H9 (cell line): ENCODE data around the gene TSHZ1. TPM values are rescaled to one million over a fixed set of nuclear protein-coding genes. Genes with fewer than 3 reads are reported as not detected.

Experiments
- DNase-seq: peaks from one replicate; pipeline ENCODE4 v3.0.0-alpha.2; 2017
- H2AFZ ChIP-seq: one replicate; pipeline ENCODE4 v1.6.1; 2013; ENCODE audit warnings: mild to moderate bottlenecking, low read length, control low read depth, moderate library complexity
- H2AK5ac ChIP-seq: 2 replicates; pipeline ENCODE4 v1.6.1; 2013; ENCODE audit warnings: low read length, control low read depth, mixed read lengths; ENCODE audit not compliant: insufficient read length
- H2BK120ac ChIP-seq: one replicate; pipeline ENCODE4 v1.6.1; 2013; ENCODE audit warnings: low read depth, mild to moderate bottlenecking, low read length, control low read depth, inconsistent platforms; ENCODE audit not compliant: poor library complexity, severe bottlenecking
- H2BK12ac ChIP-seq: 2 replicates; pipeline ENCODE4 v1.6.1; 2013; ENCODE audit warnings: low read length, control low read depth, mixed read lengths, low read depth; ENCODE audit not compliant: insufficient read length
- H2BK15ac ChIP-seq: 2 replicates; pipeline ENCODE4 v1.6.1; 2013; ENCODE audit warnings: low read depth, low read length, control low read depth
- H2BK20ac ChIP-seq: one replicate; pipeline ENCODE4 v1.6.1; 2013; ENCODE audit warnings: low read depth, mild to moderate bottlenecking, low read length, control low read depth, inconsistent platforms; ENCODE audit not compliant: poor library complexity, severe bottlenecking
- H2BK5ac ChIP-seq: 2 replicates; pipeline ENCODE4 v1.6.1; 2013; ENCODE audit warnings: low read length, control low read depth, mixed read lengths; ENCODE audit not compliant: insufficient read length
- H3K14ac ChIP-seq: 2 replicates; pipeline ENCODE4 v1.6.1; 2013; ENCODE audit warnings: low read length, control low read depth; ENCODE audit not compliant: insufficient read depth
- H3K18ac ChIP-seq: 2 replicates; pipeline ENCODE4 v1.6.1; 2013; ENCODE audit warnings: low read depth, mild to moderate bottlenecking, mixed read lengths, low read length, control low read depth; ENCODE audit not compliant: insufficient read length
- H3K23ac ChIP-seq: 2 replicates; pipeline ENCODE4 v1.6.1; 2013; ENCODE audit warnings: low read length, control low read depth, mixed read lengths, low read depth; ENCODE audit not compliant: insufficient read length
- H3K23me2 ChIP-seq: 2 replicates; pipeline ENCODE4 v1.6.1; 2013; ENCODE audit warnings: low read depth, mild to moderate bottlenecking, mixed read lengths, low read length, control low read depth; ENCODE audit not compliant: insufficient read length, poor library complexity, severe bottlenecking
- H3K27ac ChIP-seq: 2 replicates; pipeline ENCODE4 v1.5.1; 2013; ENCODE audit warnings: low read length, control low read depth, mixed read lengths, low read depth; ENCODE audit not compliant: insufficient read length
- H3K27me3 ChIP-seq: 2 replicates; pipeline ENCODE4 v1.6.1; 2013; ENCODE audit warnings: low read length, control low read depth, inconsistent platforms; ENCODE audit not compliant: insufficient read depth
- H3K4ac ChIP-seq: 2 replicates; pipeline ENCODE4 v1.6.1; 2013; ENCODE audit warnings: low read depth, mild to moderate bottlenecking, control low read depth, inconsistent platforms, low read length, moderate library complexity
- H3K4me1 ChIP-seq: 2 replicates; pipeline ENCODE4 v1.6.1; 2013; ENCODE audit warnings: low read length, control low read depth, inconsistent platforms; ENCODE audit not compliant: insufficient read depth
- H3K4me2 ChIP-seq: 2 replicates; pipeline ENCODE4 v1.6.1; 2013; ENCODE audit warnings: low read length, control low read depth, mixed read lengths; ENCODE audit not compliant: insufficient read length, insufficient read depth
- H3K56ac ChIP-seq: 2 replicates; pipeline ENCODE4 v1.6.1; 2013; ENCODE audit warnings: low read depth, mild to moderate bottlenecking, mixed read lengths, low read length, control low read depth; ENCODE audit not compliant: insufficient read length
- H3K79me1 ChIP-seq: 2 replicates; pipeline ENCODE4 v1.6.1; 2013; ENCODE audit warnings: low read depth, mild to moderate bottlenecking, moderate library complexity, low read length, control low read depth, inconsistent platforms; ENCODE audit not compliant: insufficient read depth, poor library complexity, severe bottlenecking
- H3K79me2 ChIP-seq: 2 replicates; pipeline ENCODE4 v1.6.1; 2013; ENCODE audit warnings: low read length, control low read depth, inconsistent platforms; ENCODE audit not compliant: insufficient read depth
- H3K9ac ChIP-seq: 2 replicates; pipeline ENCODE4 v1.6.1; 2013; ENCODE audit warnings: low read length, control low read depth, mixed read lengths; ENCODE audit not compliant: insufficient read length; ENCODE audit errors: extremely low read depth
- H3K9me3 ChIP-seq: one replicate; pipeline ENCODE4 v1.6.1; 2013; ENCODE audit warnings: low read depth, low read length, inconsistent platforms; ENCODE audit not compliant: control insufficient read depth
- H3T11ph ChIP-seq: one replicate; pipeline ENCODE4 v1.6.1; 2013; ENCODE audit warnings: mild to moderate bottlenecking, low read length, control low read depth, inconsistent platforms
- H4K20me1 ChIP-seq: one replicate; pipeline ENCODE4 v1.6.1; 2013; ENCODE audit not compliant: control insufficient read depth, insufficient read length, insufficient read depth
- H4K5ac ChIP-seq: 2 replicates; pipeline ENCODE4 v1.6.1; 2013; ENCODE audit warnings: low read depth, mild to moderate bottlenecking, mixed read lengths, low read length, control low read depth; ENCODE audit not compliant: insufficient read length
- H4K8ac ChIP-seq: replicated peaks from 2 replicates; pipeline ENCODE4 v1.6.1; 2013; ENCODE audit warnings: low read length, control low read depth, mixed read lengths, low read depth; ENCODE audit not compliant: insufficient read length
- H4K91ac ChIP-seq: 2 replicates; pipeline ENCODE4 v1.6.1; 2013; ENCODE audit warnings: low read depth, mild to moderate bottlenecking, moderate library complexity, mixed read lengths, low read length, control low read depth; ENCODE audit not compliant: insufficient read length
- H3K27ac Mint-ChIP-seq, 3 experiments: 2 replicates in 2 of 3; 3 replicates in 1 of 3; pipeline ENCODE4 v1.8.0; 2020 to 2021; ENCODE audit warnings: mixed read lengths in 3 of 3, mild to moderate bottlenecking in 1 of 3, moderate library complexity in 1 of 3
- H3K27me3 Mint-ChIP-seq: 2 replicates; pipeline ENCODE4 v1.8.0; 2021; ENCODE audit warnings: low read depth, mild to moderate bottlenecking, moderate library complexity, mixed read lengths
- H3K36me3 Mint-ChIP-seq, 3 experiments: 2 replicates in 2 of 3; 3 replicates in 1 of 3; pipeline ENCODE4 v1.8.0; 2020 to 2021; ENCODE audit warnings: low read depth in 3 of 3, mixed read lengths in 3 of 3; ENCODE audit not compliant: insufficient read depth in 1 of 3
- H3K4me1 Mint-ChIP-seq, 2 experiments: 2 replicates each; pipeline ENCODE4 v1.8.0; 2020; ENCODE audit warnings: mixed read lengths in 2 of 2
- H3K4me3 Mint-ChIP-seq, 2 experiments: 2 replicates in 1 of 2; 3 replicates in 1 of 2; pipeline ENCODE4 v1.8.0; 2020 to 2021; ENCODE audit warnings: mild to moderate bottlenecking in 2 of 2, mixed read lengths in 2 of 2, moderate library complexity in 1 of 2
- H3K9me3 Mint-ChIP-seq, 2 experiments: 2 replicates in 1 of 2; 3 replicates in 1 of 2; pipeline ENCODE4 v1.8.0; 2020; ENCODE audit warnings: mild to moderate bottlenecking in 2 of 2, mixed read lengths in 2 of 2, moderate library complexity in 1 of 2
- WGBS: extraction: QIAGEN DNeasy Blood & Tissue Kit; methylation state at CpG from one replicate; pipeline ENCODE4 v1.1.7; 2013; ENCODE audit warnings: missing lambda C conversion rate, low lambda C conversion rate, mixed read lengths; ENCODE audit not compliant: insufficient read length; ENCODE audit errors: extremely low coverage; 5-methylcytosine and 5-hydroxymethylcytosine counted together
- total RNA-seq: library from RNA; stranded (reverse); gene quantifications from 2 replicates; pipeline ENCODE4 v1.2.1, GENCODE V29; 2021
- TF ChIP-seq, protein P1 (sequence below): fragments of 200-600 bp; sonication (generic); conservative IDR thresholded peaks from 3 replicates; pipeline ENCODE4 v1.8.0; 2021; ENCODE audit warnings: antibody characterized with exemption, mild to moderate bottlenecking

TSHZ1 gene
- total RNA-seq, 1 experiment from 2014 or later = 0.15 TPM

DNA sequence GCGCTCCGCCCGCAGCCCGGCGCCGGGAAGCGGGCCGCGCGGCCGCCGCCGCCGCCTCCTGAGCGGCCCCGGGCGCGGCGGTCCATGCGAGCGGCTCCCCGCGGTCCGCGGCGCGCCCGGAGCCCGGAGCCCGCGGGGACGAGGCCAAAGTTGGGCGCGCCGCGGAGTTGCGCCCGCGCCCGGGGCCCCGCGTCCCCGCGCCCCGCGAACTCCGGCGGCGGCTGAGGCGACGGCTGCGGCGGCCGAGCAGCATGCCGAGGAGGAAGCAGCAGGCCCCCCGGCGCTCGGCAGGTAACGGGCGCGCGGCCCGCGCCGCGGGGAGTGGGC, 992 bp downstream of the TSHZ1 start:
- Histone ChIP-seq H4K20me1 (no peaks in the 10 kb centered on the region), H3K27me3 (peaks cover 39% of the 10 kb centered on the region), H3K18ac (no peak overlapping the region), H2BK5ac (no peak overlapping the region), H3K9me3 (no peaks in the 10 kb centered on the region), H3K56ac (no peak overlapping the region), H2BK120ac (no peak overlapping the region), H2AFZ (no peak overlapping the region), H3K4ac (no peak overlapping the region), H4K8ac (no peak overlapping the region), H4K91ac (no peak overlapping the region), H3K4me1 (no peaks in the 10 kb centered on the region; the same call in 1 of the 2 replicates), H3K23me2 (peaks cover 20% of the 10 kb centered on the region), H3K79me1 (no peaks in the 10 kb centered on the region), H2BK20ac (no peak overlapping the region), H3T11ph (no peak overlapping the region), H3K4me2 (peak overlapping the region; percentile 51), H2AK5ac (no peak overlapping the region), H3K14ac (no peak overlapping the region), H3K27ac (no peak overlapping the region), H3K23ac (no peak overlapping the region), H3K9ac (no peak overlapping the region), H2BK12ac (no peak overlapping the region), H4K5ac (no peak overlapping the region), H2BK15ac (no peak overlapping the region), H3K79me2 (no peaks in the 10 kb centered on the region)
- H3K27me3 Mint-ChIP-seq = peaks cover 73% of the 10 kb centered on the region
- TF ChIP-seq, protein P1, sequence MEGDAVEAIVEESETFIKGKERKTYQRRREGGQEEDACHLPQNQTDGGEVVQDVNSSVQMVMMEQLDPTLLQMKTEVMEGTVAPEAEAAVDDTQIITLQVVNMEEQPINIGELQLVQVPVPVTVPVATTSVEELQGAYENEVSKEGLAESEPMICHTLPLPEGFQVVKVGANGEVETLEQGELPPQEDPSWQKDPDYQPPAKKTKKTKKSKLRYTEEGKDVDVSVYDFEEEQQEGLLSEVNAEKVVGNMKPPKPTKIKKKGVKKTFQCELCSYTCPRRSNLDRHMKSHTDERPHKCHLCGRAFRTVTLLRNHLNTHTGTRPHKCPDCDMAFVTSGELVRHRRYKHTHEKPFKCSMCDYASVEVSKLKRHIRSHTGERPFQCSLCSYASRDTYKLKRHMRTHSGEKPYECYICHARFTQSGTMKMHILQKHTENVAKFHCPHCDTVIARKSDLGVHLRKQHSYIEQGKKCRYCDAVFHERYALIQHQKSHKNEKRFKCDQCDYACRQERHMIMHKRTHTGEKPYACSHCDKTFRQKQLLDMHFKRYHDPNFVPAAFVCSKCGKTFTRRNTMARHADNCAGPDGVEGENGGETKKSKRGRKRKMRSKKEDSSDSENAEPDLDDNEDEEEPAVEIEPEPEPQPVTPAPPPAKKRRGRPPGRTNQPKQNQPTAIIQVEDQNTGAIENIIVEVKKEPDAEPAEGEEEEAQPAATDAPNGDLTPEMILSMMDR = no peak
- H3K36me3 Mint-ChIP-seq = peaks cover 0 to 2% (median 0%) of the 10 kb centered on the region in 3 experiments; a peak in 2 of 7 replicates
- H3K27ac Mint-ChIP-seq = no peak overlapping the region
- H3K9me3 Mint-ChIP-seq = peaks cover 0 to 7% of the 10 kb centered on the region in 2 experiments; a peak in 1 of 5 replicates
- WGBS = no CpG with 5 or more reads among the region's 66 CpGs
- DNase-seq = no peak
- H3K4me3 Mint-ChIP-seq = no peak overlapping the region; a peak in 1 of 5 replicates
- peaks cover 37 to 46% of the 10 kb centered on the region in 2 experiments for H3K4me1 Mint-ChIP-seq
